ENCODE results near the gene NFATC1. TPM values are rescaled to one million over a fixed set of nuclear protein-coding genes. Genes with fewer than 3 reads are reported as not detected.

Gene NFATC1
- total RNA-seq, 2 donors from 2014 or later: 19.0 to 20.2 TPM

- TF ChIP-seq, protein P1, sequence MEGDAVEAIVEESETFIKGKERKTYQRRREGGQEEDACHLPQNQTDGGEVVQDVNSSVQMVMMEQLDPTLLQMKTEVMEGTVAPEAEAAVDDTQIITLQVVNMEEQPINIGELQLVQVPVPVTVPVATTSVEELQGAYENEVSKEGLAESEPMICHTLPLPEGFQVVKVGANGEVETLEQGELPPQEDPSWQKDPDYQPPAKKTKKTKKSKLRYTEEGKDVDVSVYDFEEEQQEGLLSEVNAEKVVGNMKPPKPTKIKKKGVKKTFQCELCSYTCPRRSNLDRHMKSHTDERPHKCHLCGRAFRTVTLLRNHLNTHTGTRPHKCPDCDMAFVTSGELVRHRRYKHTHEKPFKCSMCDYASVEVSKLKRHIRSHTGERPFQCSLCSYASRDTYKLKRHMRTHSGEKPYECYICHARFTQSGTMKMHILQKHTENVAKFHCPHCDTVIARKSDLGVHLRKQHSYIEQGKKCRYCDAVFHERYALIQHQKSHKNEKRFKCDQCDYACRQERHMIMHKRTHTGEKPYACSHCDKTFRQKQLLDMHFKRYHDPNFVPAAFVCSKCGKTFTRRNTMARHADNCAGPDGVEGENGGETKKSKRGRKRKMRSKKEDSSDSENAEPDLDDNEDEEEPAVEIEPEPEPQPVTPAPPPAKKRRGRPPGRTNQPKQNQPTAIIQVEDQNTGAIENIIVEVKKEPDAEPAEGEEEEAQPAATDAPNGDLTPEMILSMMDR (IDR thresholded peaks at IDR 0.05): no peak
- Histone ChIP-seq H3K4me1 (peaks cover 0 to 39% of the 10 kb centered on the region in 2 donors), H3K9me3 (peaks cover 0 to 22% of the 10 kb centered on the region in 2 donors), H3K27ac (peak overlapping the region in 1 of 2 donors; percentile 80), H3K27me3 (no peaks in the 10 kb centered on the region), H3K36me3 (no peaks in the 10 kb centered on the region), H3K4me3 (no peak overlapping the region)
- no peak for DNase-seq (ENCODE audit: low spot score)
These were observed 179.3 kb downstream of the NFATC1 start for GRCh38 chr18:79574938-79575525.

GRCh38 chr18:79575891-79576685 lies 180.4 kb downstream of the NFATC1 start:
- H3K36me3 ChIP-seq: no peaks in the 10 kb centered on the region
- DNase-seq (ENCODE audit: low spot score): no peak
- TF ChIP-seq, protein P1 (IDR thresholded peaks at IDR 0.05): peak in 1 of 2 donors; percentile 15
- H3K27ac ChIP-seq: peak overlapping the region; percentile 77 to 80
- peaks cover 0 to 39% of the 10 kb centered on the region in 2 donors for H3K4me1 ChIP-seq
- no peaks in the 10 kb centered on the region for H3K27me3 ChIP-seq
- peaks cover 0 to 22% of the 10 kb centered on the region in 2 donors for H3K9me3 ChIP-seq
- H3K4me3 ChIP-seq: no peak overlapping the region

DNA sequence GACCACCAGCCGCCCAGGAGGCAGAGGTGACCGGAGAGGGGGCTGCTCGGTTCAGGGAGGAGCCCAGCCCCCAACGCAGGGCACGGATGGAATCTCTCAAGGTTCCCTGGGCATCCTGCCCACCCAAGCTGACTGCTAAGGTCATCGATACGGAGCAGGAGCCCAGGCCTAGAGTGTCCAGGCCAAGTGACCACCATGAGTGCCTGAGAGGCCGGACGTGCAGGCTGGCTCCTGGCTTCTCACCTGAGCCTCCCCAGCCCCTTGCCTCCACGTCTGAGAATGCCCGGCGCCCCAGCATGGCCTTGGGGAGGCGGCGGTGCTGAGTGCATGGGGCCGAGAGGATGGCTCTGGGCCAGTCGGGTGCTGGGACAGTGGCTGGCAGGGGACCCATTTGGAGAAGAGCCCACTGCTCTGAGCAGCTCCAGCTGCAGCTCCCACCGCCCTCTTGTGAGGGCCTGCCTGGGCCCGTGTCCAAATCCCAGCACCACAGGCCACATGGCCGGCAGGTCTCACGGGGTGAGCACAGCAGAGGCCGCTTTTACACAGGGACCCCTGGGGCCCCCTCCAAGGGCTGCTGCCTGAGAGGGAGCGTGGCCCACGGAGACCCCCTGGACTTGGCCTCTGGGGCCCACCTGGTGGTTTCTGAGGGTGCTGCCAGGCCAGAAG lies 181.1 kb downstream of the NFATC1 start:
- TF ChIP-seq, protein P1 (IDR thresholded peaks at IDR 0.05): no peak
- H3K9me3 ChIP-seq: peaks cover 0 to 22% of the 10 kb centered on the region in 2 donors
- no peak overlapping the region for H3K4me3 ChIP-seq
- H3K36me3 ChIP-seq: no peaks in the 10 kb centered on the region
- H3K27ac ChIP-seq: peak overlapping the region; percentile 77 to 80
- H3K27me3 ChIP-seq: no peaks in the 10 kb centered on the region
- peaks cover 0 to 39% of the 10 kb centered on the region in 2 donors for H3K4me1 ChIP-seq
- no peak for DNase-seq (ENCODE audit: low spot score)

DNA sequence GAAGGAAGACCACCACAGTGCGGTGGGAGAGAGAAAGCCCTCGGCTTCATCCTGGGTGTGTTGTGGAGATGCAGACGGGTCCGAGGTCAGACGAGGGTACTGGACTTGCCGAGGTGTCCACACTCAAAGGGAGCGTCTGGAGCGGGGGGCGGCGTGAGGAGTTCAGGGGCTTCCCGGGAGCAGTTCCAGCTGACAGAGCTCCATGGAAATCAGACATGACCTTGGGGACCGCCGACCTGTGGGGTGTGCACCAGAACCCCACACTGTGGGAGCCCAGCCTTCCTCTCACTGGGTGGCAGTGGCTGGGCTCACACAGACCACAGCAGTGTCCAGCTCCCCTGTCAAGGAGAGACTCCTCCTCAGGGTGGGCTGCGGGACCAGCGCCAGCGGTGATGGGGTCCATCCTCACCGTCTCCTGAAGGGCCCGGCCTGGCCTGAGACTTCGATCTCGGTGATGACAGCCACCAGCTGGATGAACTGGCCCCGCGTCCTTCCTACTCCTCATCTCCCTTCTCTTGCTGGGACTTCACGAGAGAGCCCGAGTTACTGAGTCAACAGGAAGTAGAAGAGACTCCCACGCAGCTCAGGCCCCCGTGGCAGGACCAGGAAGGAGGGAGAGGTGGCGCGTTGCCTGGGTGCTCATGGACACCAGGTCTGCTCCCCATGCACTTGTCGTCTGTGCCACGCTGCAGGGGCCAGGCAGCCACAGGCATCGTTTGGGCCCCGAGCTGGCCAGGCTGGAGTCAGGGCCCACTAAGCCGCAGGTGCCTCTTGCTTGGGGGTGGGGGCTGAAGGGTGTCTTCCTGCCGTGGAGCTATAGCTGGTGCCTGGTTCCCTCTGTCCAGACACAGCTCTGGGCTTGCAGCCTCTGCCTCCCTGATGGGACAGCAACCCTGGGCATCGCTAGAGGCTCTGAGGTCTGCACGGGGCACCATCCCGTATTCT lies 182.0 kb downstream of the NFATC1 start:
- Histone ChIP-seq H3K4me1 (peaks cover 0 to 39% of the 10 kb centered on the region in 2 donors), H3K4me3 (no peak overlapping the region), H3K36me3 (no peaks in the 10 kb centered on the region), H3K27me3 (no peaks in the 10 kb centered on the region), H3K27ac (peak overlapping the region; percentile 77 to 80), H3K9me3 (peaks cover 0 to 14% of the 10 kb centered on the region in 2 donors)
- DNase-seq (ENCODE audit: low spot score): no peak
- TF ChIP-seq, protein P1 (IDR thresholded peaks at IDR 0.05): no peak
